GM12865 (cell line): ENCODE results near the gene VPS18.

ENCODE experiments used
- DNase-seq: peaks from one replicate; pipeline ENCODE4 v3.0.0; 2010; ENCODE audit warnings: low read depth
- H3K4me3 ChIP-seq: 2 replicates; pipeline ENCODE4 v1.5.1; 2011; ENCODE audit warnings: mild to moderate bottlenecking, low read depth, low read length, control low read depth
- CTCF ChIP-seq: IDR thresholded peaks from 2 replicates; pipeline ENCODE4 v1.5.1; 2011; ENCODE audit warnings: low read length, control low read depth, low read depth, inconsistent platforms; ENCODE audit not compliant: insufficient read depth; ENCODE audit errors: missing control alignments

Gene VPS18

GRCh38 chr15:40928821-40929659 is 34.8 kb downstream of the VPS18 start, which contains the start of gene DLL4:
Gene DLL4 (plus strand): TSS chr15:40929340. CDS start chr15:40929669, 329 bp downstream.
- peak within 1 kb of the TSS; percentile 45 for H3K4me3 ChIP-seq
- TF ChIP-seq CTCF: no peak

DNA sequence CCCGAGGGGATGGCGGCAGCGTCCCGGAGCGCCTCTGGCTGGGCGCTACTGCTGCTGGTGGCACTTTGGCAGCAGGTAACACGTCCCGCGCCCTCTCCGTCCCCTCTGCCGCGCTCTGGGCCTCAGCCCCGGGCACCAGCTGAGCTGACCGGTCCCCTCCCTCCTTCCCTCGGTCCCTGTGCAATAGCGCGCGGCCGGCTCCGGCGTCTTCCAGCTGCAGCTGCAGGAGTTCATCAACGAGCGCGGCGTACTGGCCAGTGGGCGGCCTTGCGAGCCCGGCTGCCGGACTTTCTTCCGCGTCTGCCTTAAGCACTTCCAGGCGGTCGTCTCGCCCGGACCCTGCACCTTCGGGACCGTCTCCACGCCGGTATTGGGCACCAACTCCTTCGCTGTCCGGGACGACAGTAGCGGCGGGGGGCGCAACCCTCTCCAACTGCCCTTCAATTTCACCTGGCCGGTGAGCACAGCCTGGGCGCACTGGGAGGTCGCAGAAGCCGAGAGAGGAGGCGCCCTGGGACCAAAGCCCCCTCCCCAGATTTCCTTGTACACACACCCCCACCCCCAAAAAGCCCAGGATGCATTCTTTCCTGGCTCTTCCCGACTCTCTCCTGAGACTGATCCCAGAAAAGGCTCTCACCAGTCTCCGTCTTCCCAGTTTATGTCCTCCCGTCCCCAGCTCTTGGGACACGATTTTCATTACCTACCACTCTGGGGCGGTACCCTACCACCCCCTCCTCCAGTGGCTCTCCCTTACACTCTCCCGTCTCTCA is 35.6 kb downstream of the VPS18 start:
- H3K4me3 ChIP-seq: peak overlapping the region; percentile 45
- TF ChIP-seq CTCF: no peak
- DNase-seq: no peak

More at GRCh38 chr15:40928821-40929659, 34.8 kb downstream of the VPS18 start, which contains the start of gene DLL4:
- peak; percentile 71 for DNase-seq

GRCh38 chr15:40930430-40931299 is 36.4 kb downstream of the VPS18 start:
- TF ChIP-seq CTCF: peak; percentile 77
- H3K4me3 ChIP-seq: peak overlapping the region; percentile 29
- peak; percentile 58 for DNase-seq

DNA sequence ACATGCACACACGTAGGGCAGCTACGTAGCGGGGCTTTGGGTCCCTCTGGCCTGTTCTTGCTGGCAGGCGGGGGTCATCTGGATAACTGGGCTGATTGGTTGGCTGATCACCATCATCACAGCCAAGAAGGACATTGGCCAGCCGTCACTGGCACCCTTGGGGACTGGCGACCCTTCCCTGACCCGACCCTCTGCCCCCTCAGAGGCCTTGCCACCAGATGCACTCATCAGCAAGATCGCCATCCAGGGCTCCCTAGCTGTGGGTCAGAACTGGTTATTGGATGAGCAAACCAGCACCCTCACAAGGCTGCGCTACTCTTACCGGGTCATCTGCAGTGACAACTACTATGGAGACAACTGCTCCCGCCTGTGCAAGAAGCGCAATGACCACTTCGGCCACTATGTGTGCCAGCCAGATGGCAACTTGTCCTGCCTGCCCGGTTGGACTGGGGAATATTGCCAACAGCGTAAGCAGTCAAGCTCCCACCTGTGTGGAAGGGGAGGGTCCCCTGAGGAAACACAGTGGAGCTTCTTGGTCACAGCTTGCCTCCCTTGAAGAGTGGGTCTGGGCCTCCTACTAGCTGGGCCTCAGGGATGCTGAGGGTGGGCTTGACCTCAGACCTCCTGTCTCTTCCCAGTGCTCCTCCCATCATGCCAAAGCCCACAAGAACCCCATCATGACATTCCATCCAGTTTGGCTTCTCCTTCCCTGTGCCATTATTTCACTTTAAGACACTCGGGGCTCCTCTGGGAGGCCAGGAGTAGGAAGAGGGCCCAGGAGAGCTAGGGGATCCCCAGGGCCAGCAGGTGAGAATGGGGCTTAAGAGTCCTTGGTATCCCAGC is 37.3 kb downstream of the VPS18 start:
- no peak for TF ChIP-seq CTCF
- no peak overlapping the region for H3K4me3 ChIP-seq

GRCh38 chr15:40932156-40932555 is 37.9 kb downstream of the VPS18 start:
- H3K4me3 ChIP-seq: no peak overlapping the region
- TF ChIP-seq CTCF: no peak
- DNase-seq: peak; percentile 39

More for the DNA sequence above, 37.3 kb downstream of the VPS18 start:
- DNase-seq: no peak
